Coronary artery (tissue), 2 donors: ENCODE data around the gene CFAP65.
A peak's percentile ranks its signal among the peaks of the same experiment; 100 is the strongest.

ENCODE experiments used
- DNase-seq: peaks from one replicate; pipeline ENCODE4 v3.0.0-alpha.2; 2017; ENCODE audit warnings: low spot score
- H3K27ac ChIP-seq, 2 donors: fragments of 200-600 bp; sonication (generic); one replicate each; pipeline ENCODE4 v1.5.1; 2016 to 2019
- H3K4me3 ChIP-seq: fragments of 200-600 bp; sonication (generic); 2 replicates; pipeline ENCODE4 v1.5.1; 2016; ENCODE audit warnings: mild to moderate bottlenecking, moderate library complexity
- CTCF ChIP-seq: fragments of 200-600 bp; sonication (generic); IDR thresholded peaks from one replicate; pipeline ENCODE4 v1.5.1; 2019; ENCODE audit warnings: antibody characterized with exemption

Gene CFAP65

GRCh38 chr2:219059725-219060682 lies 18.7 kb upstream of the CFAP65 start:
- Histone ChIP-seq H3K27ac (no peak overlapping the region), H3K4me3 (peak overlapping the region; percentile 64)
- TF ChIP-seq CTCF: no peak
- DNase-seq: no peak

GRCh38 chr2:219059375-219059724 lies 18.0 kb upstream of the CFAP65 start:
- H3K27ac ChIP-seq: peak overlapping the region in 1 of 2 donors; percentile 23
- TF ChIP-seq CTCF: no peak
- no peak for DNase-seq

GRCh38 chr2:219058541-219059374 lies 17.4 kb upstream of the CFAP65 start:
- no peak for TF ChIP-seq CTCF
- Histone ChIP-seq H3K4me3 (peak overlapping the region; percentile 64), H3K27ac (peak overlapping the region in 1 of 2 donors; percentile 23)
- no peak for DNase-seq

More at GRCh38 chr2:219059375-219059724, 18.0 kb upstream of the CFAP65 start:
- H3K4me3 ChIP-seq: peak overlapping the region; percentile 64

- peak; percentile 89 for TF ChIP-seq CTCF
- Histone ChIP-seq H3K4me3 (peak overlapping the region; percentile 64), H3K27ac (no peak overlapping the region)
- DNase-seq: peak; percentile 81
Measured at GRCh38 chr2:219057709-219058540, 16.6 kb upstream of the CFAP65 start.

GRCh38 chr2:219056896-219057708 lies 15.8 kb upstream of the CFAP65 start:
- TF ChIP-seq CTCF: no peak
- Histone ChIP-seq H3K4me3 (no peak overlapping the region), H3K27ac (no peak overlapping the region)
- no peak for DNase-seq
